Measurements from ENCODE around the gene TVP23A. TPM values are rescaled to one million over a fixed set of nuclear protein-coding genes. Genes with fewer than 3 reads are reported as not detected.

The TVP23A gene
- polyA plus RNA-seq, 1 of the 3 experiments (the other 2 are of a cell fraction), result 0.35 TPM

DNA sequence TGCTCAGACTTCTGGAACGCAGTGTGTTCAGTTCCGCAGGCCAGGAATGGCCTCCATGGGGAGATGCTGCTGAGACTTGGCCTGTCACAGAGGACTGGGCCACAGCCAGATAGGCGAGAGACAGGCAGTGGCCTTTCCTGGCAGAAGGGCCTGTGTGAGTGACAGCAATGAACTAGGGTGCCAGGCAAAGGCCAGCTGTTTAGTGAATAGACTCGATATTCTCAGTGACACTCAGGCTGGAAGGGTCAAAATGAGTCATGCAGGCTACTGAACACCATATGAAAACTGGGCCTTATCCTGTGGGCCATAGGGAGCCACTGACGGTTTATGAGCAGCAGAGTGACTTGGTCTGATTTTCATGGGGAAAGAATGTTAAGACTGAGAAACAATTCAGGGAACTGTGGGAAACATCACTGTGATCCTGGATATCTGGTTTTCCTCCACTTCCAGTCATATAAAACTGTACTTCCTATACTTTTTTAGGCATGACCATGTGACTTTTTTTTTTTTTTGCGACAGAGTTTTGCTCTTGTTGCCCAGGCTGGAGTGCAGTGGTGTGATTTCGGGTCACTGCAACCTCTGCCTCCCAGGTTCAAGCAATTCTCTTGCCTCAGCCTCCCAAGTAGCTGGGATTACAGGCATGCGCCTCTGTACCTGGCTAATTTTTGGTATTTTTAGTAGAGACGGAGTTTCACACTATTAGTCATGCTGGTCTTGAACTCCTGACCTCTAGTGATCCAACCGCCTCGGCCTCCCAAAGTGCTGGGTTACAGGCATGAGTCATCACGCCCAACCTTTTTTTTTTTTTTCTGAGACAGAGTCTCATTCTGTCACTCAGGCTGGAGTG, 80.1 kb downstream of the TVP23A start:
- no peaks in the 10 kb centered on the region for H3K9me3 ChIP-seq
- H3K27ac ChIP-seq (ENCODE audit: low read depth in 2 of 2, low read length in 1 of 2), result peak overlapping the region; percentile 6 to 63; a peak in 2 of 4 replicates
- peaks cover 15% of the 10 kb centered on the region for H3F3A ChIP-seq (replicated peaks; ENCODE audit: insufficient read depth)
- peaks cover 3 to 23% of the 10 kb centered on the region in 2 experiments; a peak in 2 of 4 replicates for H3K4me1 ChIP-seq (ENCODE audit: control insufficient read depth in 1 of 2, insufficient read depth in 2 of 2, low read depth in 1 of 2, low read length in 1 of 2)
- 0 out of 2 replicates have a peak overlapping the region, but pooled peaks have one; percentile 12 for H2AFZ ChIP-seq (ENCODE audit: low read depth)
- ChIA-PET CTCF (interaction anchor here (0.7 to 10.8 kb wide), 12 partner anchors 11 to 514 kb away, joined by 3 to 305 read pairs (median 5); partner anchors contain the start of gene EMP2), POLR2A (no interaction called here)
- H3K9ac ChIP-seq, result no peak overlapping the region
- H3K9me2 ChIP-seq, result no peaks in the 10 kb centered on the region
- H3K36me3 ChIP-seq (replicated peaks in 1 of 2; ENCODE audit: control insufficient read depth in 1 of 2, insufficient read depth in 2 of 2, low read length in 1 of 2), result no peaks in the 10 kb centered on the region
- 45% methylated on average over 12 of the region's 12 CpGs for WGBS (ENCODE audit: low lambda C conversion rate)
- H3K4me3 ChIP-seq (ENCODE audit: low read depth in 2 of 2, low read length in 1 of 2), result no peak overlapping the region
- TF ChIP-seq RAD21 (IDR thresholded peaks at IDR 0.05; ENCODE audit: low read length) (no peak), FOXJ3 (CRISPR knock-in tag; IDR thresholded peaks at IDR 0.05) (no peak), ELF1 (IDR thresholded peaks at IDR 0.05) (no peak), TCF12 (IDR thresholded peaks at IDR 0.05) (peak; percentile 33; the same call in 1 of the 2 replicates), FOXM1 (IDR thresholded peaks at IDR 0.05; ENCODE audit: low read depth) (no peak), FOSL2 (IDR thresholded peaks at IDR 0.05; ENCODE audit: borderline replicate concordance, low read depth) (peak; percentile 82), RCOR1 (IDR thresholded peaks at IDR 0.05; ENCODE audit: low read length) (no peak), EP300 (IDR thresholded peaks at IDR 0.05; ENCODE audit: borderline replicate concordance in 1 of 2, low read depth in 1 of 2, low read length in 1 of 2) (peak in 1 of 2 experiments; percentile 44; a peak in 1 of 4 replicates), RXRA (IDR thresholded peaks at IDR 0.05; ENCODE audit: borderline replicate concordance, low read depth) (peak; percentile 97), YY1 (IDR thresholded peaks at IDR 0.05; ENCODE audit: low read depth) (no peak), RFX5 (IDR thresholded peaks at IDR 0.05; ENCODE audit: low read length) (no peak), JUND (IDR thresholded peaks at IDR 0.05) (peak; percentile 87), MEF2A (IDR thresholded peaks at IDR 0.05; ENCODE audit: borderline replicate concordance, low read depth) (peak; percentile 39; the same call in 1 of the 2 replicates), CHD2 (IDR thresholded peaks at IDR 0.05; ENCODE audit: low read length, partially characterized antibody) (no peak), EZH2phosphoT487 (IDR thresholded peaks at IDR 0.05; ENCODE audit: borderline replicate concordance, low read depth) (no peak)
- TF ChIP-seq, protein P1, sequence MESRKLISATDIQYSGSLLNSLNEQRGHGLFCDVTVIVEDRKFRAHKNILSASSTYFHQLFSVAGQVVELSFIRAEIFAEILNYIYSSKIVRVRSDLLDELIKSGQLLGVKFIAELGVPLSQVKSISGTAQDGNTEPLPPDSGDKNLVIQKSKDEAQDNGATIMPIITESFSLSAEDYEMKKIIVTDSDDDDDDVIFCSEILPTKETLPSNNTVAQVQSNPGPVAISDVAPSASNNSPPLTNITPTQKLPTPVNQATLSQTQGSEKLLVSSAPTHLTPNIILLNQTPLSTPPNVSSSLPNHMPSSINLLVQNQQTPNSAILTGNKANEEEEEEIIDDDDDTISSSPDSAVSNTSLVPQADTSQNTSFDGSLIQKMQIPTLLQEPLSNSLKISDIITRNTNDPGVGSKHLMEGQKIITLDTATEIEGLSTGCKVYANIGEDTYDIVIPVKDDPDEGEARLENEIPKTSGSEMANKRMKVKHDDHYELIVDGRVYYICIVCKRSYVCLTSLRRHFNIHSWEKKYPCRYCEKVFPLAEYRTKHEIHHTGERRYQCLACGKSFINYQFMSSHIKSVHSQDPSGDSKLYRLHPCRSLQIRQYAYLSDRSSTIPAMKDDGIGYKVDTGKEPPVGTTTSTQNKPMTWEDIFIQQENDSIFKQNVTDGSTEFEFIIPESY (IDR thresholded peaks at IDR 0.05; ENCODE audit: borderline replicate concordance, low read depth), result no peak
- TF ChIP-seq, protein P2, sequence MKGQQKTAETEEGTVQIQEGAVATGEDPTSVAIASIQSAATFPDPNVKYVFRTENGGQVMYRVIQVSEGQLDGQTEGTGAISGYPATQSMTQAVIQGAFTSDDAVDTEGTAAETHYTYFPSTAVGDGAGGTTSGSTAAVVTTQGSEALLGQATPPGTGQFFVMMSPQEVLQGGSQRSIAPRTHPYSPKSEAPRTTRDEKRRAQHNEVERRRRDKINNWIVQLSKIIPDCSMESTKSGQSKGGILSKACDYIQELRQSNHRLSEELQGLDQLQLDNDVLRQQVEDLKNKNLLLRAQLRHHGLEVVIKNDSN (IDR thresholded peaks at IDR 0.05; ENCODE audit: borderline replicate concordance, low read depth), result no peak
- TF ChIP-seq, protein P3, sequence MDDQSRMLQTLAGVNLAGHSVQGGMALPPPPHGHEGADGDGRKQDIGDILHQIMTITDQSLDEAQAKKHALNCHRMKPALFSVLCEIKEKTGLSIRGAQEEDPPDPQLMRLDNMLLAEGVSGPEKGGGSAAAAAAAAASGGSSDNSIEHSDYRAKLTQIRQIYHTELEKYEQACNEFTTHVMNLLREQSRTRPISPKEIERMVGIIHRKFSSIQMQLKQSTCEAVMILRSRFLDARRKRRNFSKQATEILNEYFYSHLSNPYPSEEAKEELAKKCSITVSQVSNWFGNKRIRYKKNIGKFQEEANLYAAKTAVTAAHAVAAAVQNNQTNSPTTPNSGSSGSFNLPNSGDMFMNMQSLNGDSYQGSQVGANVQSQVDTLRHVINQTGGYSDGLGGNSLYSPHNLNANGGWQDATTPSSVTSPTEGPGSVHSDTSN (IDR thresholded peaks at IDR 0.05), result peak; percentile 61
- TF ChIP-seq, protein P4, sequence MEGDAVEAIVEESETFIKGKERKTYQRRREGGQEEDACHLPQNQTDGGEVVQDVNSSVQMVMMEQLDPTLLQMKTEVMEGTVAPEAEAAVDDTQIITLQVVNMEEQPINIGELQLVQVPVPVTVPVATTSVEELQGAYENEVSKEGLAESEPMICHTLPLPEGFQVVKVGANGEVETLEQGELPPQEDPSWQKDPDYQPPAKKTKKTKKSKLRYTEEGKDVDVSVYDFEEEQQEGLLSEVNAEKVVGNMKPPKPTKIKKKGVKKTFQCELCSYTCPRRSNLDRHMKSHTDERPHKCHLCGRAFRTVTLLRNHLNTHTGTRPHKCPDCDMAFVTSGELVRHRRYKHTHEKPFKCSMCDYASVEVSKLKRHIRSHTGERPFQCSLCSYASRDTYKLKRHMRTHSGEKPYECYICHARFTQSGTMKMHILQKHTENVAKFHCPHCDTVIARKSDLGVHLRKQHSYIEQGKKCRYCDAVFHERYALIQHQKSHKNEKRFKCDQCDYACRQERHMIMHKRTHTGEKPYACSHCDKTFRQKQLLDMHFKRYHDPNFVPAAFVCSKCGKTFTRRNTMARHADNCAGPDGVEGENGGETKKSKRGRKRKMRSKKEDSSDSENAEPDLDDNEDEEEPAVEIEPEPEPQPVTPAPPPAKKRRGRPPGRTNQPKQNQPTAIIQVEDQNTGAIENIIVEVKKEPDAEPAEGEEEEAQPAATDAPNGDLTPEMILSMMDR (IDR thresholded peaks at IDR 0.05), result no peak
- no peaks in the 10 kb centered on the region for H3K27me3 ChIP-seq (ENCODE audit: insufficient read depth)
- H3K4me2 ChIP-seq, result no peak overlapping the region
- H4K20me1 ChIP-seq (ENCODE audit: insufficient read depth), result no peaks in the 10 kb centered on the region
- no peaks in the 10 kb centered on the region for H3K79me2 ChIP-seq (ENCODE audit: insufficient read depth)
- DNase-seq, result no peak
